BLaER1 treated with 17β-estradiol and CSF1 and Interleukin-3, amounts not matched to agents 10 nM and 100 nM (cell line): ENCODE data around the gene PAX4.

Experiments
- H3K27ac ChIP-seq, 11 experiments: shearing (Covaris generic); formaldehyde crosslinking; 2 replicates each; pipeline ENCODE4 v1.8.1; 2022
- H3K27me3 ChIP-seq, 11 experiments: shearing (Covaris generic); formaldehyde crosslinking; 2 replicates each; pipeline ENCODE4 v1.8.1; 2022
- H3K36me3 ChIP-seq, 11 experiments: shearing (Covaris generic); formaldehyde crosslinking; 2 replicates each; pipeline ENCODE4 v1.8.1; 2022
- H3K4me1 ChIP-seq, 10 experiments: shearing (Covaris generic); formaldehyde crosslinking; 2 replicates each; pipeline ENCODE4 v1.8.1; 2022
- H3K4me2 ChIP-seq, 11 experiments: shearing (Covaris generic); formaldehyde crosslinking; 2 replicates each; pipeline ENCODE4 v1.8.1; 2022
- H3K4me3 ChIP-seq, 10 experiments: shearing (Covaris generic); formaldehyde crosslinking; 2 replicates each; pipeline ENCODE4 v1.8.1; 2022
- H3K9ac ChIP-seq, 11 experiments: shearing (Covaris generic); formaldehyde crosslinking; 2 replicates each; pipeline ENCODE4 v1.8.1; 2022
- H3K9me3 ChIP-seq, 11 experiments: shearing (Covaris generic); formaldehyde crosslinking; replicated peaks in 1 of 11; 2 replicates each; pipeline ENCODE4 v1.8.1; 2022
- H4K20me1 ChIP-seq, 11 experiments: shearing (Covaris generic); formaldehyde crosslinking; 2 replicates each; pipeline ENCODE4 v1.8.1; 2022
- Cebpa-rat ChIP-seq, 11 experiments: shearing (Covaris generic); IDR thresholded peaks; 2 replicates each; pipeline ENCODE4 v1.8.1; 2022

PAX4 gene

GRCh38 chr7:127594490-127594889 is 23.5 kb downstream of the PAX4 start:
- Histone ChIP-seq H3K4me3 (no peak overlapping the region), H3K4me1 (peaks cover 5 to 35% (median 23%) of the 10 kb centered on the region in 10 experiments), H3K4me2 (peak overlapping the region in 8 of 11 experiments; percentile 8 to 63 (median 54); a peak in 12 of 22 replicates), H3K27me3 (no peaks in the 10 kb centered on the region), H3K9ac (no peak overlapping the region), H4K20me1 (peaks cover 0 to 32% (median 13%) of the 10 kb centered on the region in 11 experiments; a peak in 15 of 22 replicates), H3K9me3 (no peaks in the 10 kb centered on the region), H3K27ac (peak overlapping the region in 1 of 11 experiments; percentile 16; a peak in 2 of 22 replicates), H3K36me3 (peaks cover 22 to 33% (median 27%) of the 10 kb centered on the region in 11 experiments)
- TF ChIP-seq Cebpa-rat (IDR thresholded peaks at IDR 0.05) = 0 out of 22 replicates have a peak, but pooled peaks of 2 of the 11 experiments have one; percentile 17 to 20

GRCh38 chr7:127592550-127592949 is 25.4 kb downstream of the PAX4 start:
- Histone ChIP-seq H3K4me3 (no peak overlapping the region), H3K9me3 (no peaks in the 10 kb centered on the region), H3K36me3 (peaks cover 22 to 34% (median 27%) of the 10 kb centered on the region in 11 experiments), H3K4me1 (peaks cover 17 to 45% (median 35%) of the 10 kb centered on the region in 10 experiments), H3K27ac (no peak overlapping the region), H3K4me2 (no peak overlapping the region), H4K20me1 (peaks cover 0 to 33% (median 19%) of the 10 kb centered on the region in 11 experiments; a peak in 15 of 22 replicates), H3K9ac (no peak overlapping the region), H3K27me3 (no peaks in the 10 kb centered on the region)
- TF ChIP-seq Cebpa-rat (IDR thresholded peaks at IDR 0.05) = no peak

GRCh38 chr7:127591591-127591990 is 26.4 kb downstream of the PAX4 start:
- no peak overlapping the region for H3K4me3 ChIP-seq
- H3K27ac ChIP-seq = no peak overlapping the region
- peaks cover 22 to 34% (median 27%) of the 10 kb centered on the region in 11 experiments for H3K36me3 ChIP-seq
- no peak for TF ChIP-seq Cebpa-rat (IDR thresholded peaks at IDR 0.05)
- no peaks in the 10 kb centered on the region for H3K27me3 ChIP-seq
- H3K9ac ChIP-seq = no peak overlapping the region
- no peaks in the 10 kb centered on the region for H3K9me3 ChIP-seq
- peaks cover 0 to 33% (median 19%) of the 10 kb centered on the region in 11 experiments; a peak in 15 of 22 replicates for H4K20me1 ChIP-seq
- H3K4me1 ChIP-seq = peaks cover 21 to 49% (median 36%) of the 10 kb centered on the region in 10 experiments
- no peak overlapping the region for H3K4me2 ChIP-seq

- H3K36me3 ChIP-seq = peaks cover 22 to 34% (median 27%) of the 10 kb centered on the region in 11 experiments
- peaks cover 21 to 49% (median 36%) of the 10 kb centered on the region in 10 experiments for H3K4me1 ChIP-seq
- H3K9ac ChIP-seq = no peak overlapping the region
- peaks cover 0 to 33% (median 19%) of the 10 kb centered on the region in 11 experiments; a peak in 15 of 22 replicates for H4K20me1 ChIP-seq
- H3K4me3 ChIP-seq = no peak overlapping the region
- H3K27ac ChIP-seq = no peak overlapping the region
- H3K4me2 ChIP-seq = no peak overlapping the region
- H3K27me3 ChIP-seq = no peaks in the 10 kb centered on the region
- no peaks in the 10 kb centered on the region for H3K9me3 ChIP-seq
- no peak for TF ChIP-seq Cebpa-rat (IDR thresholded peaks at IDR 0.05)
Observed at GRCh38 chr7:127591189-127591588, 26.8 kb downstream of the PAX4 start.

GRCh38 chr7:127589896-127590295 is 28.0 kb downstream of the PAX4 start:
- peaks cover 27 to 47% (median 36%) of the 10 kb centered on the region in 10 experiments for H3K4me1 ChIP-seq
- H3K27me3 ChIP-seq = no peaks in the 10 kb centered on the region
- peaks cover 22 to 34% (median 27%) of the 10 kb centered on the region in 11 experiments for H3K36me3 ChIP-seq
- H3K27ac ChIP-seq = no peak overlapping the region; a peak in 1 of 22 replicates
- TF ChIP-seq Cebpa-rat (IDR thresholded peaks at IDR 0.05) = no peak
- peak overlapping the region in 5 of 10 experiments; percentile 94 to 99 (median 98); a peak in 7 of 20 replicates for H3K4me3 ChIP-seq
- peak overlapping the region in 4 of 11 experiments; percentile 89 to 95 (median 94); a peak in 4 of 22 replicates for H3K9ac ChIP-seq
- no peaks in the 10 kb centered on the region for H3K9me3 ChIP-seq
- peak overlapping the region; percentile 87 to 98 (median 93); a peak in 21 of 22 replicates for H3K4me2 ChIP-seq
- peaks cover under 1 to 33% (median 19%) of the 10 kb centered on the region in 11 experiments; a peak in 19 of 22 replicates for H4K20me1 ChIP-seq

GRCh38 chr7:127588697-127589482 is 29.1 kb downstream of the PAX4 start:
- TF ChIP-seq Cebpa-rat (IDR thresholded peaks at IDR 0.05) = no peak
- H3K9ac ChIP-seq = peak overlapping the region; percentile 85 to 97 (median 94)
- peak overlapping the region; percentile 83 to 94 (median 90) for H3K27ac ChIP-seq
- H3K4me2 ChIP-seq = peak overlapping the region; percentile 87 to 98 (median 93)
- peaks cover 33 to 47% (median 38%) of the 10 kb centered on the region in 10 experiments for H3K4me1 ChIP-seq
- peak overlapping the region; percentile 81 to 99 (median 98) for H3K4me3 ChIP-seq
- H3K36me3 ChIP-seq = peaks cover 22 to 34% (median 27%) of the 10 kb centered on the region in 11 experiments
- H3K9me3 ChIP-seq = no peaks in the 10 kb centered on the region
- H3K27me3 ChIP-seq = no peaks in the 10 kb centered on the region
- peaks cover 11 to 37% (median 26%) of the 10 kb centered on the region in 11 experiments; a peak in 21 of 22 replicates for H4K20me1 ChIP-seq

GRCh38 chr7:127588019-127588696 is 29.8 kb downstream of the PAX4 start, which contains the start of gene ARF5:
TSS of gene ARF5 (plus strand) at chr7:127588411. CDS start at chr7:127588499, 88 bp downstream.
- peak within 1 kb of the TSS; percentile 87 to 98 (median 93) for H3K4me2 ChIP-seq
- H3K27ac ChIP-seq = peak within 1 kb of the TSS; percentile 83 to 94 (median 90)
- H3K27me3 ChIP-seq = no peaks in the 10 kb centered on the region

GRCh38 chr7:127587663-127588018 is 30.3 kb downstream of the PAX4 start:
- peak overlapping the region; percentile 81 to 99 (median 98) for H3K4me3 ChIP-seq
- no peaks in the 10 kb centered on the region for H3K27me3 ChIP-seq
- H4K20me1 ChIP-seq = peaks cover 23 to 50% (median 38%) of the 10 kb centered on the region in 11 experiments; a peak in 21 of 22 replicates
- H3K4me1 ChIP-seq = peaks cover 46 to 58% (median 50%) of the 10 kb centered on the region in 10 experiments
- peaks cover 28 to 45% (median 36%) of the 10 kb centered on the region in 11 experiments for H3K36me3 ChIP-seq
- H3K27ac ChIP-seq = peak overlapping the region; percentile 83 to 94 (median 90)
- no peak for TF ChIP-seq Cebpa-rat (IDR thresholded peaks at IDR 0.05)
- H3K9ac ChIP-seq = peak overlapping the region; percentile 85 to 97 (median 94)
- peak overlapping the region; percentile 80 to 97 (median 88) for H3K4me2 ChIP-seq
- H3K9me3 ChIP-seq = no peaks in the 10 kb centered on the region

More at GRCh38 chr7:127588019-127588696, 29.8 kb downstream of the PAX4 start, which contains the start of gene ARF5:
- no peak for TF ChIP-seq Cebpa-rat (IDR thresholded peaks at IDR 0.05)
- Histone ChIP-seq H3K9ac (peak within 1 kb of the TSS; percentile 85 to 97 (median 94)), H3K4me1 (peaks cover 41 to 52% (median 45%) of the 10 kb centered on the region in 10 experiments), H4K20me1 (peaks cover 18 to 44% (median 33%) of the 10 kb centered on the region in 11 experiments; a peak in 21 of 22 replicates), H3K4me3 (peak within 1 kb of the TSS; percentile 81 to 99 (median 98)), H3K36me3 (peaks cover 24 to 41% (median 31%) of the 10 kb centered on the region in 11 experiments), H3K9me3 (no peaks in the 10 kb centered on the region)
